B cell (primary cell): Measurements from ENCODE around the gene EGF. TPM values are rescaled to one million over a fixed set of nuclear protein-coding genes. Genes with fewer than 3 reads are reported as not detected.

Source experiments
- ATAC-seq: fragments of 200-7000 bp; cut with Tn5 transposase; one replicate; pipeline ENCODE4 v1.10.0; 2021; ENCODE audit warnings: low read depth, mild to moderate bottlenecking, moderate number of reproducible peaks, moderate library complexity
- CTCF ChIA-PET: fragments of 350-600 bp; sonication (Branson Sonifier 250); formaldehyde crosslinking; loops from one replicate; lab custom pipeline; 2021; ENCODE audit warnings: antibody characterized with exemption, inconsistent platforms; lab: Charles Lee
- POLR2A ChIA-PET: fragments of 350-600 bp; sonication (Branson Sonifier 250); formaldehyde crosslinking; loops from one replicate; lab custom pipeline; 2021; ENCODE audit warnings: antibody characterized with exemption; lab: Charles Lee
- DNase-seq: peaks from one replicate; pipeline ENCODE4 v3.0.0; 2013
- H2AFZ ChIP-seq: 2 replicates; pipeline ENCODE4 v1.6.1; 2012; ENCODE audit warnings: mild to moderate bottlenecking, low read depth, low read length; ENCODE audit not compliant: insufficient read depth, poor library complexity, severe bottlenecking
- H3K27ac ChIP-seq, 2 donors: 1 replicate in 1 of 2; 2 replicates in 1 of 2; pipeline ENCODE4 v1.5.1; 2012 to 2013; ENCODE audit warnings: low read length in 2 of 2, mild to moderate bottlenecking in 2 of 2, moderate library complexity in 1 of 2
- H3K27me3 ChIP-seq, 4 experiments: fragments of 200-600 bp in 1 of 4; sonication (generic) in 1 of 4; replicated peaks in 1 of 4; 1 replicate in 2 of 4; 2 replicates in 2 of 4; pipeline versions ENCODE4 v1.6.1 to v1.7.0; 2013 to 2016; ENCODE audit warnings: low read length in 3 of 4, mild to moderate bottlenecking in 2 of 4, mixed read lengths in 1 of 4, moderate library complexity in 1 of 4; ENCODE audit not compliant: insufficient read depth in 4 of 4, control insufficient read depth in 3 of 4; ENCODE audit errors: control extremely low read depth in 1 of 4
- H3K36me3 ChIP-seq, 2 experiments: replicated peaks in 1 of 2; 1 replicate in 1 of 2; 2 replicates in 1 of 2; pipeline versions ENCODE4 v1.6.1 to v1.7.1; 2013; ENCODE audit warnings: low read length in 1 of 2; ENCODE audit not compliant: insufficient read depth in 2 of 2, control insufficient read depth in 1 of 2; ENCODE audit errors: control extremely low read depth in 1 of 2, extremely low read depth in 1 of 2
- H3K4me1 ChIP-seq, 2 donors: fragments of 200-600 bp in 1 of 2; sonication (generic) in 1 of 2; 1 replicate in 1 of 2; 2 replicates in 1 of 2; pipeline versions ENCODE4 v1.5.1 to v1.6.1; 2013 to 2017; ENCODE audit warnings: low read length in 2 of 2; ENCODE audit not compliant: control insufficient read depth in 2 of 2, insufficient read depth in 2 of 2
- H3K4me2 ChIP-seq: replicated peaks from 2 replicates; pipeline ENCODE3; 2012; ENCODE audit warnings: mild to moderate bottlenecking, low read depth, low read length; ENCODE audit not compliant: poor library complexity, severe bottlenecking
- H3K4me3 ChIP-seq, 5 experiments: fragments of 200-600 bp in 1 of 5; sonication (generic) in 1 of 5; 1 replicate in 3 of 5; 2 replicates in 2 of 5; pipeline versions ENCODE4 v1.5.1 to v1.7.0; 2011 to 2016; ENCODE audit warnings: low read length in 4 of 5, mild to moderate bottlenecking in 4 of 5, low read depth in 2 of 5, control low read depth in 1 of 5, moderate library complexity in 1 of 5; ENCODE audit not compliant: insufficient read depth in 1 of 5; ENCODE audit errors: control extremely low read depth in 1 of 5, extremely low read depth in 1 of 5
- H3K79me2 ChIP-seq: fragments of 200-600 bp; sonication (generic); one replicate; pipeline ENCODE4 v1.6.0; 2016; ENCODE audit warnings: low read length; ENCODE audit not compliant: control insufficient read depth, insufficient read depth
- H3K9ac ChIP-seq: fragments of 200-600 bp; sonication (generic); 2 replicates; pipeline ENCODE4 v1.6.1; 2017; ENCODE audit warnings: mild to moderate bottlenecking, low read length, moderate library complexity
- H3K9me3 ChIP-seq, 3 donors: one replicate each; pipeline versions ENCODE4 v1.6.1 to v1.7.1; 2013; ENCODE audit warnings: low read length in 2 of 3; ENCODE audit not compliant: control insufficient read depth in 2 of 3, insufficient read depth in 1 of 3; ENCODE audit errors: control extremely low read depth in 1 of 3
- H4K20me1 ChIP-seq: 2 replicates; pipeline ENCODE4 v1.6.0; 2012; ENCODE audit warnings: mild to moderate bottlenecking, low read length; ENCODE audit not compliant: insufficient read depth, control insufficient read depth, poor library complexity, severe bottlenecking
- H3K27ac Mint-ChIP-seq: one replicate; pipeline ENCODE4 v1.8.0; 2021; ENCODE audit warnings: mixed read lengths
- H3K27me3 Mint-ChIP-seq: one replicate; pipeline ENCODE4 v1.8.0; 2021; ENCODE audit warnings: mixed read lengths
- H3K4me1 Mint-ChIP-seq: one replicate; pipeline ENCODE4 v1.8.0; 2021; ENCODE audit warnings: mixed read lengths
- H3K4me3 Mint-ChIP-seq: one replicate; pipeline ENCODE4 v1.8.0; 2021; ENCODE audit warnings: mixed read lengths
- H3K9me3 Mint-ChIP-seq: one replicate; pipeline ENCODE4 v1.8.0; 2022; ENCODE audit warnings: mixed read lengths; ENCODE audit not compliant: insufficient read depth
- EZH2 ChIP-seq: IDR thresholded peaks from 2 replicates; pipeline ENCODE4 v1.6.1; 2012; ENCODE audit warnings: borderline replicate concordance, low read depth, mild to moderate bottlenecking, moderate library complexity, low read length; ENCODE audit not compliant: insufficient read depth, poor library complexity, severe bottlenecking
- WGBS: methylation state at CpG from one replicate; pipeline ENCODE4 v1.1.5; 2013; ENCODE audit warnings: missing lambda C conversion rate; ENCODE audit not compliant: insufficient coverage; 5-methylcytosine and 5-hydroxymethylcytosine counted together
- intact Hi-C: fragments of 100-400 bp; cut with micrococcal nuclease; formaldehyde crosslinking; loops from one replicate; pipeline ENCODE4 v1.10.0; 2022
- polyA plus RNA-seq: library from polyadenylated mRNA; depleted of rRNA; stranded (reverse); fragments of >200 nt; gene quantifications from 2 replicates; pipeline ENCODE4 v1.2.3, GENCODE V29; 2012
- total RNA-seq, 2 donors: library from RNA; stranded (reverse); fragments of 120-200 nt in 1 of 2; gene quantifications; 1 replicate in 1 of 2; 2 replicates in 1 of 2; pipeline versions ENCODE4 v1.2.3 to v1.2.4, GENCODE V29; 2013 to 2022
- TF ChIP-seq, protein P1 (sequence below): fragments of 200-600 bp; IDR thresholded peaks from one replicate; pipeline ENCODE4 v1.8.0; 2022; ENCODE audit warnings: antibody characterized with exemption, mild to moderate bottlenecking

The EGF gene
- total and polyA plus RNA-seq, 2 donors (not counting 1 experiment from before 2014, with no cell fraction given), result not detected

DNA sequence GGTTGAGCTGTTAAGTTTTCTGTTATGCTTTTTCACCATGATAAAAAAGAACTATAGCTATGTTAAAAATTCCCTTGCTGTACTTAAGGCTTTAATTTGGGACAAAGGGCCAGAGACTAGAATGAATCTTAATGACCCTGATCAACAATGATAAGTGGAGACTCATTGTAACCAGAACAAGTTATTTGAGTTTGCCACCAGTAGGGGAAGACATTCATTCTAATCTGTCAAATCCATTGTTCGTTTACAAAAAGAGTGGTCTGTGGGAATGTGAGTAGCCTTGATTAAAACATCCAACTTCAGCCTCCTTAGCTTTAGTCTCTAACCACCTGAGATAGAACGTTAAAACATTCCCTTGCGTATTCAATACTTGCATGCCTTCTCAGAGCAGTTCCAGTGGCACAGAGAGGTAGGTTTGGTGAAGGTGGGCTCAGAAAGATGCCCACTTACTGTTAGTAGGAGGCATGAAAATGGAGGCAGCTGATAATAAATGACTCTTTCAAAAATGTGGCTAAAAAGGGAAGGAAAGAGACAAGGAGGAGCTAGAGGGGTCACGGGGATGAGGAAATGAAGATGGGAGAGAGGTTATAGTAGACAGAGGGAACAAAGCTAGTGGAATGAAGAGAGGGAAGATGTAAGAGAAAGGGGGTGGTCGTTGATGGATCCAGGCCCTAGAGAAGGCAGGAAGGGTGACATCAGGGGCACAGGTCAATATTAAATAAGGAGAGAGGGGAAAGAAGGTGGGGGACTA, 66.2 kb downstream of the EGF start:
- no peaks in the 10 kb centered on the region for H3K4me1 ChIP-seq
- WGBS, result 28% methylated on average over 2 of the region's 5 CpGs
- H3K79me2 ChIP-seq, result no peaks in the 10 kb centered on the region

More for the DNA sequence above, 66.2 kb downstream of the EGF start:
- Histone ChIP-seq H3K36me3 (no peaks in the 10 kb centered on the region), H3K27me3 (no peaks in the 10 kb centered on the region), H3K27ac (no peak overlapping the region), H3K9me3 (no peaks in the 10 kb centered on the region), H3K4me2 (no peak overlapping the region), H3K4me3 (no peak overlapping the region), H4K20me1 (no peaks in the 10 kb centered on the region), H2AFZ (no peak overlapping the region), H3K9ac (no peak overlapping the region)
- Mint-ChIP-seq H3K9me3 (no peaks in the 10 kb centered on the region), H3K4me1 (no peaks in the 10 kb centered on the region), H3K27ac (no peak overlapping the region), H3K4me3 (no peak overlapping the region), H3K27me3 (peaks cover 31% of the 10 kb centered on the region)
- TF ChIP-seq, protein P1, sequence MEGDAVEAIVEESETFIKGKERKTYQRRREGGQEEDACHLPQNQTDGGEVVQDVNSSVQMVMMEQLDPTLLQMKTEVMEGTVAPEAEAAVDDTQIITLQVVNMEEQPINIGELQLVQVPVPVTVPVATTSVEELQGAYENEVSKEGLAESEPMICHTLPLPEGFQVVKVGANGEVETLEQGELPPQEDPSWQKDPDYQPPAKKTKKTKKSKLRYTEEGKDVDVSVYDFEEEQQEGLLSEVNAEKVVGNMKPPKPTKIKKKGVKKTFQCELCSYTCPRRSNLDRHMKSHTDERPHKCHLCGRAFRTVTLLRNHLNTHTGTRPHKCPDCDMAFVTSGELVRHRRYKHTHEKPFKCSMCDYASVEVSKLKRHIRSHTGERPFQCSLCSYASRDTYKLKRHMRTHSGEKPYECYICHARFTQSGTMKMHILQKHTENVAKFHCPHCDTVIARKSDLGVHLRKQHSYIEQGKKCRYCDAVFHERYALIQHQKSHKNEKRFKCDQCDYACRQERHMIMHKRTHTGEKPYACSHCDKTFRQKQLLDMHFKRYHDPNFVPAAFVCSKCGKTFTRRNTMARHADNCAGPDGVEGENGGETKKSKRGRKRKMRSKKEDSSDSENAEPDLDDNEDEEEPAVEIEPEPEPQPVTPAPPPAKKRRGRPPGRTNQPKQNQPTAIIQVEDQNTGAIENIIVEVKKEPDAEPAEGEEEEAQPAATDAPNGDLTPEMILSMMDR, result no peak
- no peak for TF ChIP-seq EZH2
- no peak for ATAC-seq
- intact Hi-C loops, result loop anchor here (1.0 kb wide), 1 partner anchor 557 kb away; no protein-coding TSS in a partner anchor
- no peak for DNase-seq
- POLR2A ChIA-PET, result no interaction called here
- CTCF ChIA-PET, result interaction anchor here (0.5 to 4.3 kb wide), 7 partner anchors 9 to 557 kb away, joined by 3 to 43 read pairs (median 4); no protein-coding TSS in a partner anchor
